ENCODE data around the gene WDR44.

- TF ChIP-seq EZH2 (IDR thresholded peaks at IDR 0.05; ENCODE audit: insufficient read depth, low read length), result no peak
- TF ChIP-seq, protein P1, sequence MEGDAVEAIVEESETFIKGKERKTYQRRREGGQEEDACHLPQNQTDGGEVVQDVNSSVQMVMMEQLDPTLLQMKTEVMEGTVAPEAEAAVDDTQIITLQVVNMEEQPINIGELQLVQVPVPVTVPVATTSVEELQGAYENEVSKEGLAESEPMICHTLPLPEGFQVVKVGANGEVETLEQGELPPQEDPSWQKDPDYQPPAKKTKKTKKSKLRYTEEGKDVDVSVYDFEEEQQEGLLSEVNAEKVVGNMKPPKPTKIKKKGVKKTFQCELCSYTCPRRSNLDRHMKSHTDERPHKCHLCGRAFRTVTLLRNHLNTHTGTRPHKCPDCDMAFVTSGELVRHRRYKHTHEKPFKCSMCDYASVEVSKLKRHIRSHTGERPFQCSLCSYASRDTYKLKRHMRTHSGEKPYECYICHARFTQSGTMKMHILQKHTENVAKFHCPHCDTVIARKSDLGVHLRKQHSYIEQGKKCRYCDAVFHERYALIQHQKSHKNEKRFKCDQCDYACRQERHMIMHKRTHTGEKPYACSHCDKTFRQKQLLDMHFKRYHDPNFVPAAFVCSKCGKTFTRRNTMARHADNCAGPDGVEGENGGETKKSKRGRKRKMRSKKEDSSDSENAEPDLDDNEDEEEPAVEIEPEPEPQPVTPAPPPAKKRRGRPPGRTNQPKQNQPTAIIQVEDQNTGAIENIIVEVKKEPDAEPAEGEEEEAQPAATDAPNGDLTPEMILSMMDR (IDR thresholded peaks at IDR 0.05; ENCODE audit: insufficient read depth, low read depth, low read length), result no peak
These were observed 109.1 kb downstream of the WDR44 start for GRCh38 chrX:118455013-118455412.
